ENCODE results near the gene NAV3. TPM values are rescaled to one million over a fixed set of nuclear protein-coding genes. Genes with fewer than 3 reads are reported as not detected.

NAV3 gene
- total RNA-seq, 3 donors from 2014 or later = 0.08 to 0.29 TPM; not detected in 1

- Mint-ChIP-seq H3K4me3 (no peak overlapping the region), H3K36me3 (ENCODE audit: insufficient read depth) (no peaks in the 10 kb centered on the region), H3K9me3 (no peaks in the 10 kb centered on the region), H3K4me1 (ENCODE audit: low read depth) (no peaks in the 10 kb centered on the region), H3K27me3 (ENCODE audit: low read depth) (no peaks in the 10 kb centered on the region)
- DNase-seq (no peak), ATAC-seq (no peak)
Observed at GRCh38 chr12:78145398-78145797, 314.7 kb downstream of the NAV3 start.

GRCh38 chr12:78146365-78146772, 315.7 kb downstream of the NAV3 start:
- Mint-ChIP-seq H3K27me3 (ENCODE audit: low read depth) (no peaks in the 10 kb centered on the region), H3K4me3 (no peak overlapping the region), H3K36me3 (ENCODE audit: insufficient read depth) (no peaks in the 10 kb centered on the region), H3K4me1 (ENCODE audit: low read depth) (no peaks in the 10 kb centered on the region), H3K9me3 (no peaks in the 10 kb centered on the region)
- DNase-seq (no peak), ATAC-seq (no peak)

GRCh38 chr12:78149459-78149858, 318.8 kb downstream of the NAV3 start:
- H3K9me3 Mint-ChIP-seq = no peaks in the 10 kb centered on the region

GRCh38 chr12:78155546-78155945, 324.9 kb downstream of the NAV3 start:
- Mint-ChIP-seq H3K4me1 (ENCODE audit: low read depth) (no peaks in the 10 kb centered on the region), H3K27me3 (ENCODE audit: low read depth) (no peaks in the 10 kb centered on the region), H3K36me3 (ENCODE audit: insufficient read depth) (no peaks in the 10 kb centered on the region), H3K9me3 (peaks cover 5% of the 10 kb centered on the region), H3K4me3 (no peak overlapping the region)
- ATAC-seq (no peak), DNase-seq (no peak)

More at GRCh38 chr12:78149459-78149858, 318.8 kb downstream of the NAV3 start:
- ATAC-seq (no peak), DNase-seq (no peak)
- Mint-ChIP-seq H3K36me3 (ENCODE audit: insufficient read depth) (no peaks in the 10 kb centered on the region), H3K27me3 (ENCODE audit: low read depth) (no peaks in the 10 kb centered on the region), H3K4me3 (no peak overlapping the region), H3K4me1 (ENCODE audit: low read depth) (no peaks in the 10 kb centered on the region)

DNA sequence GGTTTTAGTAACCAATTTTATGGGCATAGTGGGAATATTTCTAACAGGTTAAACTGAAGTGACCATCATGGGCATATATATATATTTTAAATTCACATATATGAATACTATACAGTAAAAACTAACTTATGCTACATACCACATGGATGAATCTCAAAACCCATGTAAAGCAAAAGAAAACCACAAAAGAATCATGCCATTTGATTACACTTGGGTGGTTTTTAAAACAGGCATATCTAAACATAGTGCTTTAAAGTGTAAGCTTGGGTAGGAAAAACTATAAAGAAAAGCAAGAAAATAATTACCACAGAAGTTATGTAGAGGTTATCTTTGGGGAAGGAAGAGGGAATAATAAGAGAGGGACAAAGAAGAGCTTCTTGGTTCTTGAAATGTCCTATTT, 326.1 kb downstream of the NAV3 start:
- ATAC-seq (no peak), DNase-seq (no peak)
- Mint-ChIP-seq H3K4me1 (ENCODE audit: low read depth) (no peaks in the 10 kb centered on the region), H3K4me3 (no peak overlapping the region), H3K27me3 (ENCODE audit: low read depth) (no peaks in the 10 kb centered on the region), H3K36me3 (ENCODE audit: insufficient read depth) (no peaks in the 10 kb centered on the region), H3K9me3 (peaks cover 5% of the 10 kb centered on the region)

- Mint-ChIP-seq H3K4me3 (no peak overlapping the region), H3K27me3 (ENCODE audit: low read depth) (no peaks in the 10 kb centered on the region)
Observed at GRCh38 chr12:78157199-78157598, 326.5 kb downstream of the NAV3 start.

DNA sequence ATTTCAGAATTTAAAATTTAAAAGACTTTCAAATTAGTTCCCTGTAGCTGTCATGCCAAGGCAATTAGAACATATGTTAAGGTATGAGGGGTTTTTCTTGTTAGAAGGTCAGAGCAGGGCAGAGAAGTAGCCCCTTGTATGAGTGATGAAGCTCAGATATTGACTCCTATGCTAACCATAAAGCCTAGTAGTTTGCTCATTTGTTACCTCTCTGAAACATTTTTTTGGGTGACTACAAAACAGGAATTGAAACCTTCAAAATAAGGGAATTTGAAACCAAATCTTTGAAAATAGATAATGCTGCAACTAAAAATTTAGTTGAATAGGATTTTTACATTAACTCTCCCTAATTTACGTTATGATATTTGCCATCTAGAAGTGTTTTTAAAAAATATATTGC, 333.5 kb downstream of the NAV3 start:
- no peaks in the 10 kb centered on the region for H3K4me1 Mint-ChIP-seq (ENCODE audit: low read depth)
- ATAC-seq = no peak
- DNase-seq = no peak
- H3K9me3 Mint-ChIP-seq = peaks cover 4% of the 10 kb centered on the region
- no peaks in the 10 kb centered on the region for H3K36me3 Mint-ChIP-seq (ENCODE audit: insufficient read depth)
- no peak overlapping the region for H3K4me3 Mint-ChIP-seq
- no peaks in the 10 kb centered on the region for H3K27me3 Mint-ChIP-seq (ENCODE audit: low read depth)

More at GRCh38 chr12:78157199-78157598, 326.5 kb downstream of the NAV3 start:
- H3K36me3 Mint-ChIP-seq (ENCODE audit: insufficient read depth) = no peaks in the 10 kb centered on the region
- ATAC-seq (no peak), DNase-seq (no peak)
- peaks cover 5% of the 10 kb centered on the region for H3K9me3 Mint-ChIP-seq
- H3K4me1 Mint-ChIP-seq (ENCODE audit: low read depth) = no peaks in the 10 kb centered on the region

- H3K36me3 Mint-ChIP-seq (ENCODE audit: insufficient read depth) = no peaks in the 10 kb centered on the region
- no peak overlapping the region for H3K4me3 Mint-ChIP-seq
- no peaks in the 10 kb centered on the region for H3K4me1 Mint-ChIP-seq (ENCODE audit: low read depth)
- DNase-seq = no peak
- no peak for ATAC-seq
- H3K9me3 Mint-ChIP-seq = peaks cover 9% of the 10 kb centered on the region
- H3K27me3 Mint-ChIP-seq (ENCODE audit: low read depth) = no peaks in the 10 kb centered on the region
Observed at GRCh38 chr12:78167510-78167909, 336.8 kb downstream of the NAV3 start.

- no peak overlapping the region for H3K4me3 Mint-ChIP-seq
Observed at GRCh38 chr12:78171061-78171460, 340.4 kb downstream of the NAV3 start.

DNA sequence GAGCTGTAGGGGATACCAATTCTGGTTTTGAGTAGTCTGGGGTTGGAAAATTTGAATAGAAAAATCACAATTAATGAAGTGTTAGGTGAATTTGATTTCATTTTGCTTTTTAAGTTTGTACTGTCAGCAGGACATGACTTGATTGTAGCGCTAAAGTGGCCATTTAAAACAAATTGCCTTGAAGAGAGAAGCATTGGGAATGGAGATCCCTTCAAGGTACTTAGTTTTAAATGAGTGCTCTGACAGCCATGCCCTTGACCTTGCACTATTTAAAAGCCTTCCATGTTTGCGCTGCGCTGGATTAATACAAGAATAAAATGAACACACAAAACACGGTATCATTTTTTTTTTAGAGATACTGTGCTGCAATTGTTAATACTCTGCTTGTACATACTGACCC, 345.9 kb downstream of the NAV3 start:
- Mint-ChIP-seq H3K4me1 (ENCODE audit: low read depth) (no peaks in the 10 kb centered on the region), H3K27me3 (ENCODE audit: low read depth) (no peaks in the 10 kb centered on the region), H3K4me3 (no peak overlapping the region), H3K36me3 (ENCODE audit: insufficient read depth) (no peaks in the 10 kb centered on the region), H3K9me3 (peaks cover 5% of the 10 kb centered on the region)
- DNase-seq = no peak
- no peak for ATAC-seq

More at GRCh38 chr12:78171061-78171460, 340.4 kb downstream of the NAV3 start:
- ATAC-seq = no peak
- Mint-ChIP-seq H3K4me1 (ENCODE audit: low read depth) (no peaks in the 10 kb centered on the region), H3K9me3 (peaks cover 5% of the 10 kb centered on the region), H3K36me3 (ENCODE audit: insufficient read depth) (no peaks in the 10 kb centered on the region), H3K27me3 (ENCODE audit: low read depth) (no peaks in the 10 kb centered on the region)
- no peak for DNase-seq

DNA sequence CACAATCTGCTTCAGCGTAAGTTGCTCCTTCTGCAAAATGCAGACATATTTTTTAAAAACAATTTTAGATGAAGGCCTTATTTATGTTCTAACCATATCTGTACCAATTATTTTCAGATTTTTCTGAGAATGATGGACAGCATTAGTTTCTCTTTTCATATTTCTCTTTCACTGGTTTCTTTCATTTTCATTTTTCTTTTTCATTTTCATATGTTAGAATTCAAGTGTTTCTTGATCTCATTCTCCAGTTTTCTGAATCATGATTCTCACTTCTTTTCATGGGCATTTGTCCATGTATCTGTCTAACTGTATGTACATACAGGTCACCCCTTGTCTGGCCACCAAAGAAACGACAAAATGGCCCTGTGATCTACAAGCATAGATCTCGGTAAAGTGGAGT, 346.6 kb downstream of the NAV3 start:
- Mint-ChIP-seq H3K4me1 (ENCODE audit: low read depth) (no peaks in the 10 kb centered on the region), H3K9me3 (peaks cover 5% of the 10 kb centered on the region), H3K4me3 (no peak overlapping the region), H3K27me3 (ENCODE audit: low read depth) (no peaks in the 10 kb centered on the region), H3K36me3 (ENCODE audit: insufficient read depth) (no peaks in the 10 kb centered on the region)
- DNase-seq (no peak), ATAC-seq (no peak)

GRCh38 chr12:78179346-78179745, 348.7 kb downstream of the NAV3 start:
- H3K9me3 Mint-ChIP-seq = peaks cover 5% of the 10 kb centered on the region
- H3K27me3 Mint-ChIP-seq (ENCODE audit: low read depth) = no peaks in the 10 kb centered on the region
- no peaks in the 10 kb centered on the region for H3K4me1 Mint-ChIP-seq (ENCODE audit: low read depth)
- no peak for DNase-seq
- H3K36me3 Mint-ChIP-seq (ENCODE audit: insufficient read depth) = no peaks in the 10 kb centered on the region
- no peak for ATAC-seq
- no peak overlapping the region for H3K4me3 Mint-ChIP-seq

- no peaks in the 10 kb centered on the region for H3K36me3 Mint-ChIP-seq (ENCODE audit: insufficient read depth)
- H3K4me1 Mint-ChIP-seq (ENCODE audit: low read depth) = no peaks in the 10 kb centered on the region
- H3K4me3 Mint-ChIP-seq = no peak overlapping the region
- no peak for DNase-seq
- no peak for ATAC-seq
- peaks cover 8% of the 10 kb centered on the region for H3K9me3 Mint-ChIP-seq
- H3K27me3 Mint-ChIP-seq (ENCODE audit: low read depth) = no peaks in the 10 kb centered on the region
Observed at GRCh38 chr12:78181544-78182162, 351.0 kb downstream of the NAV3 start.

DNA sequence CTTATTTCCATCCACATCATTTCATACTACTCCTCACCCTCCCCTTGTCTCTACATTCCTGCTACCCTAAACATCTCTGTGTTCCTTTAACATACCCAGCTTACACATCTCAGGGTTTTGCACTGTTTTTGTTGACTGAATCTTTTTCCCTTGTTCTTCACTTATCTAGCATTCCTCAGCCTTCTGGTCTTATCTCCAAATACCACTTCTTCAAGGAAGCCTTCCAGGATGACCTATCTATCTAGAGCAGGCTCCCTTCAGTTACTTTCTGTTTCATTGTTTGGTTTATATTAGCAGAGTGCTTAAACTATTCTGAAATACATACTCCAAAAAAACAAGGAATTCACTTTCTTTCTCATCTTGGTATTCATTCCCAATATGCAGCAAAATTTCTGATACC, 353.1 kb downstream of the NAV3 start:
- ATAC-seq = no peak
- Mint-ChIP-seq H3K4me3 (no peak overlapping the region), H3K36me3 (ENCODE audit: insufficient read depth) (no peaks in the 10 kb centered on the region), H3K4me1 (ENCODE audit: low read depth) (no peaks in the 10 kb centered on the region), H3K27me3 (ENCODE audit: low read depth) (no peaks in the 10 kb centered on the region), H3K9me3 (peaks cover 6% of the 10 kb centered on the region)
- DNase-seq = no peak

GRCh38 chr12:78185109-78185508, 354.4 kb downstream of the NAV3 start:
- DNase-seq (no peak), ATAC-seq (no peak)
- H3K4me1 Mint-ChIP-seq (ENCODE audit: low read depth) = no peaks in the 10 kb centered on the region
- no peak overlapping the region for H3K4me3 Mint-ChIP-seq
- peaks cover 6% of the 10 kb centered on the region for H3K9me3 Mint-ChIP-seq
- H3K36me3 Mint-ChIP-seq (ENCODE audit: insufficient read depth) = no peaks in the 10 kb centered on the region
- no peaks in the 10 kb centered on the region for H3K27me3 Mint-ChIP-seq (ENCODE audit: low read depth)
